ENCODE data around the gene TM7SF3.
"Not testable (repeated sequence)": the region's sequence is repeated elsewhere in the genome, so short reads cannot be mapped to it uniquely, and the experiment has no call there.

Gene TM7SF3

DNA sequence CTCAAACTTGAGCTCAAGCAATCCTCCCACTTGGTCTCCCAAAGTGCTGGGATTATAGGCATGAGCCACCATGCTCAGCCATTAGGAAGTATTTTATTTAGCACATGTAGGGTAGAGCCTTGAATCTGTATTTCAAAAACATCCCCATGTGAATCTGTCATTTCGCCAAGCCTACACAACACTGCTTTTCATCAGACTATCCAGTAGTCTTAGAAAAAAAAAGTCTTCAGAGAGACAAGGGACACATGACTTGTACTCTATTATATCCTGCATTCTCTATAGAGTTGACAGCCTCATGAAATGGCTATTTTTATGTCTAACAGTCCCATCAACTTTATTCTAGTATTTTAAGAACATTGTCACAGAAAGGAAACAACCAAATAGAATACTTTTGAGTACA, 35.4 kb downstream of the TM7SF3 start:
- DNase-seq (ENCODE audit: low read depth in 2 of 2), result no peak

DNA sequence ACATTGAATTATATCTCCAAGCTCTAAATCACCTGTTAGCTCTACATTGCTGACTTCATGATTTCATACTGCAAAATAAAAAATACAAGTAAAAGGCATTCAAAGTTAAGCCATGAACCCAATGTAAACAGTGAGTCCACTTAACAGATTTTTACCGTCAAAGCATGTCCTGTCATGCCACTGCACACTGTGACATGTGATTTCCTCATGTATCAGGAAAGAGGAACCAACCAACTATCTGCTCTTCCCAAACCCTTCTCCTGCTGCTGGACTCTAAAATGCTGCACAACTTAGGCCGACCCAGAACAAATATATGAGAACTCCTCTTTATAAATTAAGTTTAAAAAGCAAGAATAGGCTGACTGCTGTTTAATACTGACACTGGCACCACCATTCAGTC, 37.5 kb downstream of the TM7SF3 start:
- DNase-seq (ENCODE audit: low read depth in 2 of 2), result no peak

DNA sequence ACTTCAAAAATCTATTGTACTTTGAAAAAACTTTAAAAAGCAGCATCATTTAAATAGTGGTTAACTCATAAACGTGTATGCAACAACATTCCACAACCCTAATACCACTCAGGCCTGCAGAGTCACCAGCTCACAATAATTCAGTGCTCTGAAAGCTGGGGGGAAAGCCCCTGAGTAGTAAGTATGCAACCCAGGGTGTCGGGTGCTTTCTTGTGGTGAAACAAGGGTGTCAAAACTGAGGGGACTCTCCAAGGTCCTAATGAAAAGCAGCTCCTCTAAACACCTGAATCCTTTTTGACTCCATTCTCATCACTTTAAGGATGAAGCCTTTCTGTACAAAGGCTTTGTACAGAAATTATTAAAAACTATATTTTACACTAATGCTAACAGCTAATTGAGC, 42.2 kb downstream of the TM7SF3 start:
- DNase-seq (ENCODE audit: low read depth in 2 of 2), result peak; percentile 12 to 31

DNA sequence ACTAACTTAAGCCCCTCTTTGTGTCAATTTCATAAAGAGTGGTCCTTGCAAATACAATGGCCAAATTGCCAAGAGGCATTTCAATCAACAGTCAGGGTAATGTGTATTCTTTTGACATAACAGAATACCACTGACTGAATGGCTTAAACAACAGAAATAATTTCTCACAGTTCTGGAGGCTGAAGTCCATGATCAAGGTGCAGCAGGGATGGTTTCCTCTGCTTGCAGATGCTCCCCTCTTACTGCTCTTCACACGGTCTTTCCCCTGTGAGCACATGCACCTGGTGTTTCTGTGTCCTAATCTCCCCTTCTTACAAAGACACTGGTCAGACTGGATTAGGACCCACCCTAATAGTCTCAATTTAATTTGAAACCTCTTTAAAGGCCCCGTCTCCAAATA, 44.0 kb downstream of the TM7SF3 start:
- DNase-seq (ENCODE audit: low read depth in 2 of 2), result no peak

DNA sequence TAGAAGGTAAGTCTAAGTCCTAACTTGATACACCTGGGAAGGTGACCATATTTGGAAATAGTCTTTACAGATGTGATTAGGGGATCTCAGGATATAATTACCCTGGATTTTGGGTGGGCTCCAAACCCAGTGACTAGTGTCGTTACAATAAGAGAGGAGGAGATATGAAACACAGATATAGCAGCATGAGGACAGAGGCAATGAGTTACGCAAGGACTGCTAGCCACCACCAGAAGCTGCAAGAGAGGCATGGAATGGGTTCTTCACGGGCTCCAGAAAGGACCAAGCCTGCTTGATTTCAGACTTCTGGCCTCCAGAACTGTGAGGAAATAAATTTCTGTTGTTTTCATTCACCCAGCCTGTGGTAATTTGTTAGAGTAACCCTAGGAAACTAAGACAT, 47.3 kb downstream of the TM7SF3 start:
- no peak for DNase-seq (ENCODE audit: low read depth in 2 of 2)

DNA sequence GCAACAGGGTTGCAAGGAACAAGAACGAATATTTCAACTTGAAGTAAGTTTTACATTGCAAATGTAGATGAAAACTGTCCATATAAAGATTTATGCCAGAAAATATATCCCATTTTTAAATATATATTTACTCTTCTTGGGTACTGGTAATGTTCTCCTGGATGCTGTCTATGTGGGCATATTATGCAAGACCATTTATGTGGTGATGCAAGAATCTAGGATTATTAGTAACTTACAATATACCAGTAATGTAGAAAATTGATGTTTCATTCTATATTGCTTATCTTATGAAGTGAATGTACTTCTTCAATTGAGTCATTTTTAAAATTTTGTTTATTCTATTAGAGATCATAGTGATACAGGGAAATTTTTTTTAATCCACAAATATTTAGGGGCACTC, 50.8 kb downstream of the TM7SF3 start:
- no peak for DNase-seq (ENCODE audit: low read depth in 2 of 2)

DNA sequence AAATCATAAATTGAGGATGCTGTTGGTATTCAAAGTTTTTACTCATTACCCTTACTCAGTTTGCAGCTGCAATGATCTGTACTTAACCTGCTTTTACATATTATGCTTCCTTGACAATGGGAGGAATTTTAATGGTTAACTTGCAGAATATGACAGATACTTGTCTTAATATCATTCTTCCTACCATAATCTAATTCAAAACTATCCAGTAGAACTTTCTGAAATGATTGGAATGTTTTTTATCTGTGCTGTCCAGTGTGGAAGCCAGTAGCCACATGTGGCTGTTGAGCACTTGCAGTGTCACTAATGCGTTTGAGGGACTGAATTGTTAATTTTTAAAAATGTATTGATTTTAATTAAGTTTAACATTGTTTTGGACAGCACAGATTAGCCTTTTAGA, 52.4 kb downstream of the TM7SF3 start:
- no peak for DNase-seq (ENCODE audit: low read depth in 2 of 2)

DNA sequence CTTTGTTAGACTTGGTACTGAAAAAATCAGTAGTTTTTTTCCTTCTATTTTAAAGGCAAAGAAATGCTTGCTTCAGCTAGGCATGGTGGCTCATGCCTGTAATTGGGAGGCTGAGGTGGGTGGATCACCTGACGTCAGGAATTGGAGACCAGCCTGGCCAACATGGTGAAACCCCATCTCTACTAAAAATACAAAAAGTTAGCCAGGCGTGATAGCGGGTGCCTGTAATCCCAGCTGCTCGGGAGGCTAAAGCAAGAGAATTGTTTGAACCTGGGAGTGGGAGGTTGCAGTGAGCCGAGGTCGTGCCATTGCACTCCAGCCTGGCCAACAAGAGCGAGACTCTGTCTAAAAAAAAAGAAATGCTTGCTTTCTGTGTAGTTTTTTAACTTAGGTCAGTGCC, 52.8 kb downstream of the TM7SF3 start:
- not testable (repeated sequence) for DNase-seq (ENCODE audit: low read depth in 2 of 2)

DNA sequence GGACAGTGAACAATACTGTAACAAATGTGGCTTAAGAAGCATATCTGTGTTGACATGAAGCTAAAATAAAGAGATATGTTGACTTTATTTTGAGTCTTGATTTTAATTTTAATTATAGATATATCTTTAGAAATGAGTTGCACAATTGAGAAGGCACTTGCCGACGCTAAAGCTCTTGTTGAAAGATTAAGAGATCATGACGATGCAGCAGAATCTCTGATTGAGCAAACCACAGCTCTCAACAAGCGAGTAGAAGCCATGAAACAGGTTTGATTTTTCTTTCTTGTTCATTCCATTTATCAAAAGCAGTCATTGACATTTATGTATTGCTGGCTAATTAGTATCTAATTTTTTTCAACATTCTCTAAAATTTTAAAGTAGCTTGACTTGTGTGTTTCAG, 60.2 kb downstream of the TM7SF3 start:
- DNase-seq (ENCODE audit: low read depth in 2 of 2), result no peak

DNA sequence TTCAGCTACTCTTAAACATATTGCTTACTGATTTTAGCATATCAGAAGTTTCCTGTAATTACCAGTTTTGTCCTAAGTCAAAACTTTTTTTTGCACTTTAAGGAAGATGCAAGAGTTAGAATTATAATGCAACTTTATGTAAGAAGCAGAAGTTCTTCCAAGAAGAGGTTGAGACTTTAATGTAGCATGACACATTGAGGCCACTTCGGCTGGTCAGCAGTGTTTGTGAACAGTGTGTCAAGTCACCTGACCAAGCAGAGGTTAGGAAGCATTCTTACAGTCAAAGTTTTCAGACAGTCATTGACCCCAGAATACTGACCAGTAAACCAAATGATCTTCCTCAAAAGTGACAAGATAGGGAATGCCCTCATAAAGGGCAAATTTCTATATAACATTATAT, 60.7 kb downstream of the TM7SF3 start:
- no peak for DNase-seq (ENCODE audit: low read depth in 2 of 2)

DNA sequence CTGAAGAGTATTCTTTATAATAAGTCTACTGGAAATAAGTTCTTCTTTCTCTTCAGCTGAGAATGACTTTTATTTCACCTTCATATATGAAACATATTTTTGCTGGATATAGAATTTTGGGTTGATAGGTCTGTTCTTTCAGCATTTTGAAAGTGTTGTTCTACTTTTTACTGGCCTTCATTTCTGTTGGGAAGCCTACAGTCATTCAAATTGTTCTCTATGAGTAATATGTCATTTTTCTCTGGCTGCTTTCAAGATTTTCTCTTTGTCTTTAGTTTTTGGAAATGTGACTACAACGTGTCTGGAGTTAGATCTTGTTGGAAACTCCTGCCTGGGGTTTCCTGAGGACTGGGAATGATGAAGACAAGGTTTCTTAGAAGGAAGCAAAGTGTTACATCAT, 65.9 kb downstream of the TM7SF3 start:
- DNase-seq (ENCODE audit: low read depth in 2 of 2), result no peak

DNA sequence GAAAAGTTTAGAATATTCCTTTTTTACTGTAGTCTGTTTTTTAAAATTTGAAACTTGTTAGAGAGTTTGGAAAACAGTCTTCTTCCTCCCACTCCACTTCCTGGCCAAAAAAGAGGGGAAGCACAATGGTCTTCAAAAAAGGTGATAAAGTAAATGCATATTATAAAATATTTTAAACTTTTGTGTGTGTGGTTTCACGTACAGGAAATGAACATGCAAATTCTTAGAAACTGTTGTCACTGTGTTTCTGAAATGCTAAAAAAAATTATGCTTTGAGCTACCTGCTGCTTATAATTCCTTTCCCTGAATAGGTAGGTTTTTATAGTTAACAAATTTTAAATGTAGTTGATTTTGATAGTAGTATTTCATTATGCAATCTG, 73.0 kb downstream of the TM7SF3 start:
- no peak for DNase-seq (ENCODE audit: low read depth in 2 of 2)

DNA sequence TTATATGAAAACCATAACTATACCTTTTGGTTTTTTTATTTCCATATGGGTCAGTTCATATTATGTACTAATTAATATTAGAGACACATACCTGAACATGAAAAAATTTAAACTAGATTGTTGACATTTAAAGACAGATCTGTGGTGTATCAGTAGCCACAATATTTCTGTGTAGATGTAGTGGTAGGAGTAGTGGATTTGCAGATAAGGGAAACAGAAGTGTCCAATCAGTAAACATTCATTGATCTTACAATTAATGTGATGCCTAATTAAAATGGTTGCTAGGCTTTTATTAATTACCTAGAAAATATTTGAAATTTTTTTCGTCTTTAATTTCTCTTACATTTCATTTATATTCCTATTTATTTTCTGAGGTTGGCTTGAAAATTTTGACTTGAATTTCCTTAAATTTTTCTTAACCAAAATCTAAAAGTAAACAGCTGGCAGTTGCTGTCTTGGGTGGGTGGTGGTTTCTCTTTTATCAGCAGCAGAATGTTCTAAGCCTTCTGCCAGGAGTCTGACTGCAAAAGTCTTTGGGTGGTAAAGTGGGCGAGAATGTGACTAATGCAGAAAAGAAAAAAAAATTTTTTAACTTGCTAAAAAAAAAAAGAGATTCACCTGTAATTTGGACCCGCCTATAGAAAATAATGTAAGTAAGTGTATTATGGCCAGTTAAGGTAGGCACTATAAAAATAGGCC, 73.5 kb downstream of the TM7SF3 start:
- no peak for DNase-seq (ENCODE audit: low read depth in 2 of 2)

DNA sequence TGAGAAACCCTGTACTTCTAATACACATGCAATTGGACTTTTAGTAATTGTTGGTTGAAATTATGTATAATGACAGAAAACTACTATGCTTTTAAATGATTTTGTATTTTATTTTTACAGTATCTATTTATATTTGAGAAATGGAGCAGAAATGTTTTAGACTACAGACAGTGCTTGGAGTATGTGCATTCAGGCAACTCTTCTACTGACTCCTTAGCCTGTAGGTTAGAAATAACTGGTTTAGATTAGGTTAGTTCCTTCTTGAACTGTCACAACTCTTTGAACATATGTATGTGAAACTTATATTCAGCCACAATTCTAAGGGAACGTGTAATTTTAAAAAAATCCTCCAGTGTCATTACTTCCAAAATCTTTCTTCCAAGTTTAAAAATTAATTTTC, 74.2 kb downstream of the TM7SF3 start:
- no peak for DNase-seq (ENCODE audit: low read depth in 2 of 2)

DNA sequence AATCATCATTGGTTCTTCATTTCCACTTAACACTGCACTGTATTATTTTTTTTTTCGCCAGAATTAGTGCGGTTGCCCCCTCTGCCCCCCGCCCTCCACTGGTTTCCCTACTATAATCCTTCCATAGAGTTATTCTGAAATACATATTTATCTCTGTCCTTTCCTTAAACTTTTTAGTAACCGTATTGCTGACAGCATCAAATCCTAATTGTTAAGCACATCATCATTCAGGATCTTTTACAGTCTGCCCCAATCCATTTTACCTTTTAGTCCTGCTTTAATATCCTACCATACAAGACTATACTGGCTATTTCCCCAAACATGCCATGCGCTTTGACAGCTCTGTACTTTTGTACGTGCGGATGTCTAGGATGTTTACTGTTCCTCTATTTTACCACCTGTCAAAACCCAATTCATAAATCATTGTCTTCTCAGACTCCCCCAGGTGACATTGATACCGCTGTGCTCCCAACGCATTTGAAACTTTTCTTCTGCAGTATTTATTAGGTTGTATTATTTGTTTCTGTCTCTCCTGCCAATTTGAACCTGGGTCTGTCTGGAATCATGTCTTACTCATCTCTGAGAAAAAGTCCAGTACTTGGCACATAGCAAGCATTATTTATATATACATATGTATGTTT, 74.9 kb downstream of the TM7SF3 start:
- no peak for DNase-seq (ENCODE audit: low read depth in 2 of 2)

DNA sequence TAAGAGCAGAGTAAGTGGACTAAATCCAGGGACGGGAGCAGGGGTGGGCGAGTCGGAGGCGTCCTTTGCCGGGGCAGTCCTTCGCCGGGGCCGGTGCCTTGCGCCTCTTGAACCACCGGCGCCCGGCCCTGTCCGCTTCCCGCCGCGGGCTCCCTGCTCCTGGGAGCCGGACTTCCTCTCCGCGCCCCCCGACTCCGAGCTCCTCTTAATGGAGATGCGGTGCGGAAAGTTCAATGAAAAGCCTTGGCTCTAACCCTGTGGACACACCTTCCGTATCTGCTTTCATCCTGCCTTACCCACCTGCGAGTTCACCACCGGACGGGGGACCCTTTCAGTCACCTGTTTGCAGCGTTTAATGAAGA, 75.5 kb downstream of the TM7SF3 start:
- DNase-seq (ENCODE audit: low read depth in 2 of 2), result no peak

DNA sequence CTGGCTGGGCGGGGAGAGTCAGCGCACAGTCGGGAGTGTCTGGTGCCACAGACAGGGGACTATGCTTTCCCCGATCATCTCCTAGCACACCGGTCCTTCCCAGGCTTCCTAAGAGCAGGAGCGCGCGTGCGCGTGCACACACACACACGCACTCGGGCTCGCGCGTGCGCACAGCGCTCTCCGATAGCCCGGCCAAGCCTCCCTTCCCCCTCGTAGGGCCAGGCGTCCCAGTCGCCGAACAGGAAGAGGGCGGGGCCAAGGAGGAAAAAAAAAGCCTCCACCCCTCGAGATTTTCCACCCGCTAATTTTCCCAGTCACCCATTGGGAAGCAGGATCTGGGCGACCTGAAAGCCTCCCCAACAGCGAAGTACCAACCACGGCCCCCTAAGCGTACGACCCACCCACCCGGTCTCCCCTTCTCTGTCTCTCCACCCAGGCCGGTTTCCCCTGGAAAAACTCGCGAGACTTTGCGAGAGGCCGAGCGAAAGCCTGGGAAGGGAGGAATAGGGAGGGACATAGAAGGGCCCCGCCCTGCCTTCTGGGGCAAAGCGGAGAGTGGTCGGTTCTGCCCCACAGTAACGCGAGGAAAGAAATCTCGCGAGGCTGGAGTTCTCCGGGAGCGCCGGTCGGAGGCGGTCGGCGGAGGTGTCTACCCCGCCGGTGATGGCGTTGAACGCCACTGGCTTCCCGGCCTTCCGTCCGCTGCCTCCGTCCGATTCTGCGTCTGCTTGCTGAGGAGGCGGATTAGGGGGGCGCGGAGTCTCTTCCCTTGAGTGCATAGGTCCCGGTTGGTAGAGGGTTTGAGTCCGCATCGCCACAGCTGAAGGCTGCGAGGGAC, 76.1 kb downstream of the TM7SF3 start, which contains the start of the genes FGFR1OP2 and INTS13:
TSS of gene FGFR1OP2 (plus strand) at position 608 of the 838 bp plus-strand sequence. CDS start 15,689 bp downstream, outside the sequence.
TSS of gene INTS13 (minus strand) at position 119 of the 838 bp plus-strand sequence. CDS start 1,178 bp downstream, outside the sequence.
- peak; percentile 92 to 94 for DNase-seq (ENCODE audit: low read depth in 2 of 2)

DNA sequence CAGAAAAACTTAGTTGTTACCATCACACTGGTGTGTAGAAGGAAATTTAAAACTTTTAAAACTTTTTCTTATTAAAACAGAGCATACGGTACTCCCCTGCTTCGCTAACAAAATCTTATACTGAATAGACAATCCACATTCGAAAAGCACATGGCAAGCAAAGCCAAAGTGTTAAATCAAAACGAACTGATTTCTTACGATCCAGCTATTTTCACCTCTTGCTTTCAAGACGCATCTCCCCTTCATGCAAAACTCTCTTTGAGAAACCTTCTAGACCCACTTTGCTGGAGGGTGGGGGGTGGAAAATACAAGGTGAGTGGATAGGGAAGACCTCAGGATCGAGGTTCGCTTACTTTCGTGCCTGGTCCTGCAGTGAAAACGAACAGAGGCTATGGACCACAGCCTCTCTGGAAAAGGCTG, 76.7 kb downstream of the TM7SF3 start:
- DNase-seq (ENCODE audit: low read depth in 2 of 2), result no peak

DNA sequence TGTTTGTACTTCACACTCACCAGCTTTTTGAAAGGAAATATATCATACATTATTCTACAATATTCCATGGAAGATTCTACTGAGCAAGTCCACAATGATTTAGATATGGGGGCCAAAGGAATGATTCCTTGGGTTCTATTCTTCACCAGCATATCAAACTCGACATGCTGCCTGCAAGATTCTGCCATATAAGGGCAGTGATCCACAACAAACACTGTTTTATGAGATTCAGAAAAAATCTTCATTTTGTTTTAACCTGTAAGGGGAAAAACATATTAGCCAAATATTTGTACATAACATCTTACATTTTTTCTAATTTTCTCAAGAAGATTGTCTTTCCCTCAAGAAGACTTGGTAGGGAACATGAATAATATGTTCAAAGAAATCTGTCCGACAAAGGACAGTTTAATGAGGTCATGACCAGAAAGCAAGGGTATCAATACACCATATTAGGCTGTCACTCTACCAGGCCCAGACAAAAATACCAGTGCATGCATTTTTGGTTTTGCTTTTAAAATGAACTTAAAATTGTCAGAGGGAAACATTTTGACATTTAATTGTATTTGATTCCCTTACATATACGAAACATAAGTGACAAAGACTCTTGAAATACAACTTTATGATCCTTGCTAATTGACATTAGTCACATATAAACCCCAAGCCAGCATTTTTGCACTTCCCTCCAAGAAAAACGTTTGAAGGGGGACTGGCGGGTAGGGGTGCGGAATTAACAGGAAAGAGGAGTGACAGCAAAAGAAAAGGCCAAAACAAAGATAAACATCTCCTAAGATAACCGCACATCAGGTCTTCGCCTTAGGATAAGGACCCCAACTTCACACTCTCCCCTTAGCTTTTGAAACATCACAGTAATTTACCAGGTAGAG, 77.4 kb downstream of the TM7SF3 start:
- no peak for DNase-seq (ENCODE audit: low read depth in 2 of 2)

DNA sequence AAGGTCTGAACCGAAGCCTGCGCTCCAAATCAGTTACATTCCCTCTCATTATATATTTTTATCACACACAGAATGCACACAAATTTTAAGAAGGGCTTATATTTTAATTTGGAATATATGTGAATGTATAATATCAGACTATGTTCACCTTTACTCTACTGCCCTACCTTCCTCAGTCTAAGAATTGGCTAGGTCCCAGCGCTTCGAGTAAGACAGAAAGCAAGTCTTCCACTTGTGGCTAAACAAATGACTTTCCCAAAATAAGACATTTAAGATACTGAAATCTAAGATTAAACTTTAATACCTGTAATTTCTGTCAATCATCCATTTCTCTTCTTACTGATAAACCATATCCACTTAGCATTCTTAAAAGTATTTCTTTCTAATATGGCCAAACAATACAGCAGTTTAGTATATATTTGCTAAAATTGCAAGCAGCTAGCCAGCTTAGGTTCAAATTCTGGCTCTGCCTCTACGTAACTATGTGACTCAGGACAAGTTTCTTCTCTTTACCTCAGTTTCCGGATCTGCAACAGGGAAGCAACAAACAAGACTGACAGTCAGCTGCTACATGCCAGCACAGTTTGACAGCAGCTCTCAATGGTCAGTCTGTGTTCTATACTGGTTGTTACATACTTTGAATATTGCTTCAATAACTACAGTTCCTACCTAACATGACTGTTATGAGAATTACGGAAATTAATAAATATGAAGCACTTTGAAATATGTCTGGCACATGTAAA, 78.4 kb downstream of the TM7SF3 start:
- DNase-seq (ENCODE audit: low read depth in 2 of 2), result no peak

DNA sequence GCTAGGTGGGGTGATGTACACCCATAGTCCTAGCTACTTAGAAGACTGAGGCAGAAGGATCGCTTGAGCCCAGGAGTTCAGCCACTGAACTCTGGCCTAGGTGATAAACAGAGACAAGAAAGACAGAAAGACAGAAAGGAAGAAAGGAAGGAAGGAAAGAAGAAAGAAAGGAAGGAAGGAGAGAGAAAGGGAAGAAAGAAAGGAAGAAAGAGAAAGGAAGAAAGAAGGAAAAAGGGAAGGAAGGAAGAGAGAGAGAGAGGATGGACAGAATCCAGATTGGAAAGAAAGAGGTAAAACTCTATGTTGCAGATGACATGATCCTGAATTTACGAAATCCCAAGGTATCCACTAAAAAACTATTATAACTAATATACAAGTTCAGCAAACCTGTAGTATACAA, 84.6 kb downstream of the TM7SF3 start:
- DNase-seq (ENCODE audit: low read depth in 2 of 2), result no peak

Data from activated CD8-positive, alpha-beta memory T cell treated with anti-CD3 and anti-CD28 coated beads for 4 hours (primary cell).